Stimulated activated CD4-positive, alpha-beta T cell treated with anti-CD3 and anti-CD28 coated beads, Interleukin-1b, Interleukin-23, amount 100 ng/mL, for 4 hours (primary cell): ENCODE measurements around the gene FBXL22.

Experiments
- DNase-seq, 2 donors: peaks; one replicate each; pipeline ENCODE4 v3.0.0-alpha.2; 2020; ENCODE audit warnings: low read depth in 2 of 2

Gene FBXL22

DNA sequence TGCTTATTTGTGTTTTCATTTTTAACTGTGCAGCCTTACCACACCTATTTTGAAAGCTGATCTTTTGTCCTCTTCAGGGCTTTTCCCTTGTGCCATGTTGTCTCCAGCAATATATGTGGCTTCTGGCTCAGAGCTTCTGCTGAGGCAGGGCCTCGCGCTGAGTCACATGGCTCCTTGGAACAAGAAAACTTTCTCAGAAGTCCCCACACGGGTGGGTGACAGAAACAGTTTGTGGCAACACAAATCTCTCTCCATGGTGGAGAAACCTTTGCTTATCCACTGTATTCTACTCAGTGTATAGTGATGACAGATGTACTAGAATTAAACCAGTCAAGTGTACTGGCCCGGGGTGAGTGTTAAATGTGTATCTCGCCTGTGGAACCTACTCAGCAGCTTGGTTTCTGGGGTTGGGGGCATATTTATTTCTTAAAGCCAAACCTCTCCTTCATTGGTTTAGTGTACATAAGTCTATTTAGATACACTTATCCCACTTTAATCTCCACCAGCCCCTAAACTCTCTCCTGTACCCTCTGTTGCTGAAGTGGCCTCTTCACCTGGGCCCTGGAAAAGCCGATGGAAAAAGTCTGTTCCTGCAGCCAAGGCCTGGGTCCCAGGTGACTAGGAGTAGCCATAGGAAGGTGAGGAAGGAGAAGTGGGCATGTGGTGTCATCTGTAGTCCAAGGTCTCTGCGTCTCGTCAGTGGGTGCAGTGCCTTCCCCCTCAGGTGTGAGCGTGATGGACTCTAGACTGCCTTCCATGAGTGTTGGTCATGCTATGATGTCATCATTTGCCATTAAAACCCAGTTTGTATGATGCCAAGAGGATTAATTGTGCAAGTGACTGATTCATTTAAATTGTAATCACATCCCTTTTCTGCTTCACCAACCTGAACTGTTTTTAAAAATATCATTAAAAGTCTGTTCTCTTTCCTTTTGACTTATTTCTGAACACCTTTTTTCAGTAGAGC lies 3.2 kb upstream of the FBXL22 start:
- no peak for DNase-seq

DNA sequence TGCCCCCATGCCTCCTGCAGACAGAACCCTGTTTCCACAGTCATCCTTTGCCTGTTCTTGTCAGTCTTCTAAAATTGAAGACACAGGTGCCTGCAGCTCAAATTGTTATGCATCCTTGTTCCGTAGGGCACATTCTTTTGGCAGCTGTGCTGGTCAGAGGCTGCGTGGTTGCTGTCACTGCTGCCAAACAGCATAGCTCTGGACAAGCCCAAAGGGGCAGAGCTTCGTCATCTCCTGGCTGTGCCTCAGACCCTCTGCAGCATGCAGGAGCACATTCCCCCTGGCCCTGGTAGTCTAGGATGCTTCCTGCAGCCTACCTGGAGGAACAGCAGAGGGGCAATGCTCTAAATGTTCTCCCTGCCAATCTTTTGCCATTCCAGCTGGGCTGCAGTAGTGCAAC lies 2.1 kb upstream of the FBXL22 start:
- no peak for DNase-seq

DNA sequence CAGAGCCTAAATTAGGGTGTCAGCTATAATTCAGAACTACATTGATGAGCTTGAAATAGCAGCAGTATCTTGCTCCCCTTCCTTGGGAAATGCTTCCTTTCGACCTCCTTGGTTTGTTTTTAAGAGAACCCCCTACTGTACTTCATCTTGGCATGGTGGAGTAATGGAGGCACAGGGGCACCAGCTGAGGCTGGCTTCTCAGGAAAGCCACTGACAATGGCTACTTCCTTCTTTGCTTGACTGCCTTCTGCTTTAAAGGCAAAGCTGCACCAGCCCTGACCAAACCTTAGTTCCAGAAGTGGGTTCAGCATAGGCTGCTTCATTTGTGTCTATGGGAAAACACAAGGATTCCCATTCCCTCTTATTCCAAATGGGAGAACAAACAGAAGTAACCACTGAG lies 1.5 kb upstream of the FBXL22 start:
- DNase-seq, result no peak

DNA sequence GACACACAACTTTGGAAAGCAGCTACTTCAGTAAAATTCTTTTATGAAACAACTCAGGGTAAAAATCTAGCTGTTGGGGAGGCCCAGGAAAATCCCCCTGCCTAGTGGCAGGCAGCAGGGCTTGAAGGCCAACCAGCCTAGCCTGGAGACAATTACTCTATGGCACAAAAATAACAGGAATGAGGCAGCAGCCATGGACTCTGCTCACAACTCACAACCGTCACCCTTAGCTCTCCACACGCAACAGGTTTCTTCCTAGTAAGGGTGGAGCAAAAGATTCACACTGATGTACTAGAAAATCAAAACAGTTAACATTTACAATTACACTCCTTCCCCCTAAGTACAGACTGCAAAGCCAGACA lies 530 bp upstream of the FBXL22 start:
- DNase-seq, result no peak

DNA sequence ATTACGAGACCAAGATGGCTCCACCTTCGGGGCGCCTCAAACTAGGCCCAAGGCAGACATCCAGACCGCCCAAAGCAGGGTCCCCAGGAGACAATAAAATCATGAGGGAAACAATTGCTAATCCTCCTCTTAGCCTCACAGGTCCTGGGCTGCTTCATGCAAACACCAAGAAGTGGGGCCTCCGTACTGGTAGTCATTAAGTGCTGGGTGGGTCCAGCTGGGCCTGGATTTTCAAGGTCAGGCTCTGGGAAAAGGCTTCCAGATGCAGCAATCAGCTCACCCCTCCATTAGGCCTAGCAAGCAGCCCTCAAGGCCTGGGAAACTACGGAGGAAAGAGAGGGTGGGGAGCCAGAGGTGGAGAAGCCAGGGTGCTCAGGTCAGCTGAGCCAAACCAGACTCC lies 634 bp downstream of the FBXL22 start:
- no peak for DNase-seq

DNA sequence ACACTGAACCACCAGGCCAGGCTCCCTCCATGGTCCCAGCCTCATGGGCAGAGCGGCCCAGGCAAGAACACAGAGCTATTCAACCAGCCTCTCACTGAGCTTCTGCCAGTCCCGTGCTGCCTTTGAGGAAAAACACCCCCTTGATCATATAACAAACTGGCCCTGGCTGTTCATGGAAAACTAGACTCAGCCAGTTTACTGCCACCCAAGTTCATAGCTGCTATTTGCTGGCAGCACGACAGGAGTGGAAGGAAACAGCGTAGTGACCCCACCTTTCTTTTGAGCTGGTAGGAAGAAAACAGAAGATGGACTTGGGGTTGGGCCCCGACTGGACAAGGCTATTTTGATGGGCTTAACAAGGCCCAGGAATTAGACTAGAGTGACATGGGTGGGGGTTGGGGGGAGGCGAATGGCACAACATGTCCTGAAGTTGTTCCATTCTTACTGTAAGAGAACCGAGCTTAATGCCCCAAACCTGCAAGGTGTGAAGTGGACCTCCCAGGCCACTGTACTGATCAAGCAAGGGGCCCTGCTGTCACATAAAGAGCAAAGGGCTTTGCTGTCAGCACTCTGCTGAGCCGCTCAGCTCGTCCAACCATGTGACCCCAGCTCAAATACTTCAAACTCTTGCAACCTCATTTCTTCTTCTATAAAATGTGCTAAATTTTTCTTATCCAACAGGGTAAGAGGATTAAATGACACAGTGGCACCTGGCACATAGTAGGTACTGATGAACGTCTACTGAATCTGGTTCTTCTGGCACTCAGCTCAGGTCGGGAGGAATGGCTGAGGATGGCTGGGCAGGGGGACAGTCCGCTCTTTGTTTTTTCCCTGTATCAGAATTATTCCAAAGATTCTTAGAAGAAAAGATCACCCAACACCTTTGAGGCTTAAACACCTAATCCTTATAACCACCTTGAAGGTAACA lies 1.6 kb downstream of the FBXL22 start:
- DNase-seq, result no peak

DNA sequence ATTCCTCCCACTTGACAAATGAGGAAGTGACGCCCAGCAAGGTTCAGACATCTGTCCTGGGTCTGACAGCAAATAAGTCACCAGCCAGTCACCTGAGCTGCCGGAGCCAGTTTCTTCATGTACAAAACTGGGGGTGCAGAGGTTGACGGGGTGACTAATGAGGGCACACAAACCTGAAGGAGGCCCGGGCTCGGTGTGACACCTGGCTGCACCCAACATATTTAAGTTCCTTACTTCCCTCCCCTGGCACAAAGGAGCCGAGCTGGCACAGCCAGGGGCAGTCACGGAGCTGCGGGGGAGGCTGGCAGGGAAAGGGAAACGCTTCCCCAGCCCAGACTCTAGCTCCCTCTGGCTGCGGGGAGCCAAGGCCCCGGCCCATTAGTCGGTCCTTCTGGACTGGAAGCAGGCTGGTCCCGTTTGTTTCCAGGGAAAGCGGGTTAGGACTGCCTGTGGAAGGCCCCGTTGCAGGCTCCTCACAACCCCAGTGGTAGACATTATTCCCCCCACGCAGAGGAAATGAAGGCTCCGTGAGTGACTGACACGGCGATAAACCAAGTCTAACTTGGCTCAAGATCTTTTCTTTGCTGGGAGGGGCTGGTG lies 2.3 kb downstream of the FBXL22 start:
- DNase-seq, result peak; percentile 23 to 35

DNA sequence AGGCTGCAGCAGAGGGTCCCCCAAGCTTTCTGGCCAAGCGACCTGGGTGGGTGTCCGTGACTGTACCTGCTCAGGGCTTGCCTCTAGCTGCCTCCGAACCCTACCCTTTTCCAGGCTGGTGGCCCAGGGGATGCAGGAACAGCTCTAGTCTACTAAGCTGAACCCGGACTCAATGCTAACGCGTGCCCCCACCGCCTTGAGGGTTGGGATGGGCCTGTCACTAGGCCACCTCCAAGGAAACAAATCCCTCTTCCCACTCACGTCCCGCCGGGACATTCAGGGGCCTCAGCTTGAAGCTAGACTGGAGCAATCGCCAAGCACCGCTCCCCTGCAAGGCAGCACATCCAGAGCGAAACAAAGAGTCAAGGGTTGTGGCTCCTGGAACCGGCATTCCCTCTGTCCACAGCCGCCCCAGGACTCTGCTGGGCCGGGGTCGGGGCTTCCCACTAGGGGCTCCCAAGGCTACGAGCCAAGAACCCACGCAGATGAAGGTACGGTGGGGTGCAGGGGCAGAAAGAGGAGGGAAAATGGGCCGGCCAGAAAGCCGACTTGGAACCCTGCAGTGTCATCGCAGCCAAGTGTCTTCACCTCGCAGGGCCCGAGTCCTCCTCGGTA lies 2.9 kb downstream of the FBXL22 start:
- DNase-seq, result peak in 1 of 2 donors; percentile 19

DNA sequence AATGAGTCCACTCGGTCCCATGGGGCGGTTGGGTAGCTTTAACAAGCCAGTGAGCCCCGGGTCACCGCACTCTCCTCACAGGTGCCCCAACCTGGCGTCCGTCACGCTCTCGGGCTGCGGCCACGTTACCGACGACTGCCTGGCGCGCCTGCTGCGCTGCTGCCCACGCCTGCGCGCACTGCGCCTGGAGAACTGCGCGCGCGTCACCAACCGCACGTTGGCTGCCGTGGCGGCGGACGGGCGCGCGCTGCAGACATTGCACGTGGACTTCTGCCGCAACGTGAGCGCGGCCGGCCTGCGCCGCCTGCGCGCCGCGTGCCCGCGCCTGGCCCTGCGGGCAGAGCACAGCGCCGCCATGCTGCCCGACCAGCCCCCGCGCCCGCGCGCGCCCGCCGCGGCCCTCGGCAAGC lies 3.4 kb downstream of the FBXL22 start:
- DNase-seq, result peak; percentile 82 to 86

DNA sequence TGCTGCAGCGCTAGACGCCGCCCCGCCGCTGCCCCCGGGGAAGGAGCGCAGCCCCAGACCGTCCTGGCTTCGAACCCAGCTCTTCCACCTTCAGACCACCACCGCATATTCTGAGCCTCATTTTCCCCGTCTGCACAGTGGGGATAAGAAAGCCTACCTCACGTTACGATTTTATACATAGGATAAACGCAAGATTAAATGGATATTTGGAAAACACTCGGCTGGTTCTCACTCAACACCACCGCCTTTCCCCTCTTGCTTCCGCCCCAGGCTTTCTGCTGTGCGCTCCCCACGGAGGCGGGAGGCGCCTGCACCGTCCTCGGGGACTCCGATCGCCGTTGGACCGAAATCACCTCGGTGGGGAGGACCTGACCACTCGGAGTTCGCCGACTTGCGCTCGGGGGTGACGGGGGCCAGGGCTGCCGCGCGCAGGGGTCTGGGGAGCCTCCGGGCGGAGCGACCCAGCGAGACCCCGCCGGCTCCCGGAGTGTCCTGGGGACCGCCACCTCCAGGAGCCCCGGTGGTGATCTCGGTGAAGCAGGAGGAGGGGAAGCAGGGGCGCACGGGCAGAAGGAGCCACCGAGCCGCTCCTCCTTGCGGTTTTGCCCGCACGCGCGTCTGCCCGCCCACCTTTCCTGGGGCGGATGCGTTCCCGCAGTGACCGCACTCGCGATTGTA lies 4.0 kb downstream of the FBXL22 start:
- DNase-seq, result peak; percentile 18 to 32

DNA sequence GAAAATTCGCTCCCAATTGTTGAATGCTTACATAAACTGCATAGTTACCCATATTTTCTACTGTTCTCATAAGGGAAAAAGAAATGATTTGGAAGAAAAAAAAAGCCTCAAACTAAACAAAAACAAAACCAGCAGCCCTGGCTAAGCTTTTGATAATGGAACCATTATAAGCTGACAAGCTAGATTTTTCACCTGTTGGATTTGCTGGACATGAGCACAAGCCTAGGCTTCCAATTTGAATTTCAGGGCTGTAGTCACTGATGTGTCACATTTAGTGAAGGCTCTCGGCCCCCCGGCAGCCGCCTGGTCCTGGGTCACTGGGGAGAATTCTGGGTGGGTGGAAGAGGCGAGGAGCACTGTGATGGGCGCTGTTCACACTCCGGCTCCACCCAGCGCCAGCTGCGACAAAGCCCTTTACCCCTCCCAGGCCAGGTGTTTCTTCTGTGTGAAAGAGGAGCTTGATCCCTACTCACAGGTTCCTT lies 4.6 kb downstream of the FBXL22 start:
- DNase-seq, result no peak

DNA sequence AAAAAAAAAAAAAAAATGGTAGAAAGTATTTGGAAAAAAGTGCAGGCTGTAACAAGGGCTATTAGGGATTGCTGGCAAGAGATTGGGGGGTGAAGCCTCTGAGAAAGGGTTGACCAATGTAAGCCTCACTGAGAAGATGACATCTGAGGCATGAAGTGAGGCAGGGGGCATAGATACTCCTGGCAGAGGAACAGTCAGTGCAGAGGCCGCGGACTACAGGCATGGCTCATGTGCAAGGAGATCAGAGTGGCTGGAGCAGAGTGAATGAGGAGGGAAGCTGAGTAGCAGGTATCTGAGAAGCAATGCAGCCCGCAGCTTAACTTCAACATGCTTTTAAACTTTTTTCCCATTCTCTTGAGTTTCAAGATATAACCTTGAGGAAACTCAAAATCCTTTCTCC lies 5.4 kb downstream of the FBXL22 start:
- DNase-seq, result no peak

DNA sequence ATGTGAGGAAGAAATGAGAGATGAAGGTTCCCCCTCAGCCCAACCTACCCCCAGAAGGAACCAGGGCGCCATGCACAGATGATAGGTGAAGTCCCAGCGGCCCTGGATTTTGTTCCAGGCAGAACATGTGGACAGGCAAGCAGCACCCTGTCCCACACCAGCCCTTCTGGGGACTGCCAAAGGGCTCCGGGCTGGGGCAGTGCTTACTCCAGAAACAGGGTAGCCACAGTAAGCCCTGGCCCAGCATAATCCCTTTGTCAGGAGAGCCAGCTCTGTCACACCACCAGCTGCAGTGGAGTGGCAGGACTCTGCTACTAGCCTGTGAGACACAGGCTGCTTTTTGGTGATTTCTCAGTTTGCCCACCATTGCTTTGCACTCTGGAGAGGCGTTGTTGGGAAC lies 6.3 kb downstream of the FBXL22 start:
- no peak for DNase-seq

DNA sequence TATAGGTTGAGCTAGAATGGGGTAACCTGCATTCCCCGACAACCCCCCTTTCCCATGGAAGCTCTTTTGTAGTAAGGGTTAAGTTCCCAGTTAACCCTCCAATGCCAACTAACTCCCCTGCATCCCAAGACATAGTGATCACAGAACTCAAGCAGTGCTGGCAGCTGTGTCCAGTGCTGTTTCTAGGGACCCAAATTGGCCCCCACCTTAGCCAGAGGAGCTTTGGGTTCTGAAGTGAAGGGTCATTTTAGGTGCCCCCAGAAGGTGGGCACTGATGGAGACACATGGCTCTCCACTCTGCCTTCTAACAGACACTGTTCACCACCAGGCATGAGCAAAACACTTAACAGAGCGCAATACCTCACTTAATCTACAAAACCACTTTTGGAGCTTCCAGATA lies 7.1 kb downstream of the FBXL22 start:
- no peak for DNase-seq

DNA sequence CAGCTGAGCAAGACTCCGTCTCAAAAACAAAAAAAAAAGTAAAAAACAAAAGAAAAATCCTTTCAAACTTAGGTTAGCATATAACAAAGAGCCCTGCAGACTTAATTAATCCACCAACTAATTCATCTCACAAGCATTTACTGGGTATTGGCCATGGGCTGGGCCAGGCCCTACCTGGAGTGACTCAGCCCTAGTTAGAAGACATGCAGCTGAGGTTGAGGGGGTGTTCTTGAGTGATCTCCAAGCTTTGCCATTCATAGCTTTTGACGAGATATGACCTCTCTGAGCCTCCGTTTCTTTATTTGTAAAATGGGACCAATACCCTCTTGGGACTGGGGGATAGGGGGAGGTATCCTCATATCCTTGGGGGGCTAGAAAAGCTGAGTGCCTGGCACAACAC lies 7.8 kb downstream of the FBXL22 start:
- DNase-seq, result no peak

DNA sequence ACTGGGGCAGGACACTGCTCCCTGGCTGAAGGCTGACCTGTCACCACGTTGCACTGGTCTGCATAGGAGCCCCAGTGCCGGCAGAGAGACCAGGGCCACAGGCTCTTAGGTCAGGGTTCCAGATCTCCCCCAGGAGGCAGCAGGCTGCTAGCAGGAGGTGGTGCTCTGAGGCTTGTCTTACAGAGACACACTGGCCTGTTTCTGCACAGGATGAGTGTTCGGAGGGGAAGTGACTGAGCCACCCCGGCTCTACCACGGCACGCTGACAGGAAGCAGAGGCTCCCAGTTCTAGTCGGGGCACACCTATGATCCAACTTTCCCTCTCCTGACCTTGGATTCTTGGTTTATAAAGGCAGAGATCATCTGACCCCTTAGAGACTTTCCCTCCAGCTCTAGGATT lies 8.6 kb downstream of the FBXL22 start:
- DNase-seq, result peak; percentile 34 to 43

DNA sequence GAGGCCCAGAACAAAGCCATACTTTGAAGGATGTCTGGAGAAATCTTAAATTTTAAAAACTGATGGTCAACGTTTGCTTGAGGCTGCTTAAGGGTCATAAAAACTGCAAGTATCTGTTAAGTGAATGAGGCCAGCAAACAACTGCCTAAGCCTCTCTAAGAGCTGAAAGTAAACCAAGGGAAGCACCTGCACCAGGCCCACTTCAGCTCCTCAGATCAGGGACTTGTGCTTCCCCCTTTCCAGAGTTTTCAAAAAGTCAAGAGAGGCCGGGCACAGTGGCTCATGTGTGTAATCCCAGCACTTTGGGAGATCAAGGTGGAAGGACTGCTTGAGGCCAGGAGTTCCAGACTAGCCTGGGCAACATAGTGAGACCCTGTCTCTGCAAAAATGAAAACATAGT lies 9.1 kb downstream of the FBXL22 start:
- DNase-seq, result no peak

DNA sequence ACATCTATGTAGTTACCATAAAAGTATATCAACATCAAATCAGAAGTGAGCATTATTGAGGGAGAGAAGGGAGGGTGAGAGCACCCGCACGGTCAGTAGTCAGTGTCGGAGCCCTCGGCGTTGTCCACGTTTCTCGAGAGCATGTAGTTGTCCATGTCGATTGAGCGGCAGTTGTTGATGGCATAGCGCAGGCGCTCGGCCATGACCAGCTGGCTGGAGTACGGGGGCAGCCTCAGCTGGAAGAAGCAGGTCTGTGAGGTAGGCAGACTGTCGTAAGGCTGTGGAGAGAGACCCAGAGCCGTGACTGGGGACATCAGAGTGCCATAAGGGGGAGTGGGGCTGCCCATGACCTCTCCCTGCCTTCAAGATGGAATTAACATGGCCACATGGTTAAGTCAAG lies 11.8 kb downstream of the FBXL22 start:
- no peak for DNase-seq

DNA sequence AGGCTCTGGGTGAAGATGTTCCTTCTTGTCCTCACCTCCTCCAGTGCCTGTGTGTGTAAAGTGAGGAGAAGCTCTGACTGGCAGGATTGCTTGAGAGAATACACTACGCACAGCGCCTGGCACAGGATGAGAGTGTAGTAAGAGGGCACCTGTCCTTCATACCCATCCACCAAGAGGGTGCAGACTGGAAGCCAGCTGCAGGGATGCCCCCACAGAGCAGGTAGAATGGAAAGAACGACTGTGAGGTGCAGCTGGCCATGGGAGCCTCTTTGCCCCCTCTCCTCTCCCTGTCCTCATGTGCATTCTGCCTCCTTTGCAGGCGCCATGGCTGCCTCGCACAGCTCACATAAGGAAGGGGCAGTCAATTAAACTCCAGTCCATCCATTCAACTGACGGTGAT lies 12.3 kb downstream of the FBXL22 start:
- DNase-seq, result no peak

DNA sequence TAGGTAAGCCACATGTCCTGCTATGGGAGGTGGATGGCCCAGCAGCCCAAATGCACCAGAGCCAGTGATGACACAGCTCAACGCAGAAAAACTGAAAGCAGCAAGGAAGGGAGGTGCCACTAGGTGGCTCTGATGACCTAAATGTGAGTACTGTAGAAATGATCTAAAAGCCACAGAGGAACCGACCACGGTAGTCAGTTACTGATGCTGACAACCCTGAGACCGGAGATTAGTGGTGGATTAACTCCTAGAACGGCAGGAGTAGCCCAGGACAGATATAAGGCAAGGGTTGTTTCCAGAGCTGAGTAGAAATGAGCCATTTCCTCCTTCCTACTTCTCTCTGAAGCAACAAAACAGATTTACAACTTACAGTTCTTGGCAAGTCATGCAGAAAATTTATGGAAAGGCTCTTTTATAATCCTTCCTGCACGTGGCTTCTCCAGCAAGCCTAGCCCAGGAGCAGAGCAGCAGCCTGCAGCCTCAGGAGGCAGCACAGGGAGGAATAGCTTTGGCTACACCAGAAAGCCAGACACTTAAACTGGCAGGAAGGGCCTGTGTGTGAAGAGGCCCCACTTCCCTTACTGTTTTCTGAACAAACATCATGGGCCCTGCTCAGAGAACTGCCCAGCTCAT lies 13.1 kb downstream of the FBXL22 start:
- peak; percentile 48 to 59 for DNase-seq

DNA sequence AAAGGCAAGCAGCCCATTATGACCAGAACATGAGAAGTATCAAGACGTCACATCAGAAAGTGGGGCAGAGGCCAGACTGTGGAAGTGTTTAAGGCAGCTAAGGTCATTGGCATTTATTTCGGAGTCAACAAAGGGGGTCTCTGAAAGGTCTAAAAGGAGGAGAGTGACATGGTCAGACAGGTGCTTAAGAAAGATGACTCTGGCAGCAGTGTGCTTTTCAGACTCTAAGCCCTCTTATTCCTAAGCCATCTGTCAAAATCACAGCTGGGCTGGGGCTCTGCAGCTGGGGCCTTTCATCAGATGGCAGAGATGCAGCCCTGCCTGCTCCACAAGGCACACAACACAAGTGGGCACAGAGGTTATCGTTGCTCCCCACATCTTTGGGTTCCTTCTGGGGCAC lies 14.0 kb downstream of the FBXL22 start:
- no peak for DNase-seq
